ENCODE results near the gene IL23A.
"Not testable (repeated sequence)": the region's sequence is repeated elsewhere in the genome, so short reads cannot be mapped to it uniquely, and the experiment has no call there.

The IL23A gene, protein sequence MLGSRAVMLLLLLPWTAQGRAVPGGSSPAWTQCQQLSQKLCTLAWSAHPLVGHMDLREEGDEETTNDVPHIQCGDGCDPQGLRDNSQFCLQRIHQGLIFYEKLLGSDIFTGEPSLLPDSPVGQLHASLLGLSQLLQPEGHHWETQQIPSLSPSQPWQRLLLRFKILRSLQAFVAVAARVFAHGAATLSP

DNA sequence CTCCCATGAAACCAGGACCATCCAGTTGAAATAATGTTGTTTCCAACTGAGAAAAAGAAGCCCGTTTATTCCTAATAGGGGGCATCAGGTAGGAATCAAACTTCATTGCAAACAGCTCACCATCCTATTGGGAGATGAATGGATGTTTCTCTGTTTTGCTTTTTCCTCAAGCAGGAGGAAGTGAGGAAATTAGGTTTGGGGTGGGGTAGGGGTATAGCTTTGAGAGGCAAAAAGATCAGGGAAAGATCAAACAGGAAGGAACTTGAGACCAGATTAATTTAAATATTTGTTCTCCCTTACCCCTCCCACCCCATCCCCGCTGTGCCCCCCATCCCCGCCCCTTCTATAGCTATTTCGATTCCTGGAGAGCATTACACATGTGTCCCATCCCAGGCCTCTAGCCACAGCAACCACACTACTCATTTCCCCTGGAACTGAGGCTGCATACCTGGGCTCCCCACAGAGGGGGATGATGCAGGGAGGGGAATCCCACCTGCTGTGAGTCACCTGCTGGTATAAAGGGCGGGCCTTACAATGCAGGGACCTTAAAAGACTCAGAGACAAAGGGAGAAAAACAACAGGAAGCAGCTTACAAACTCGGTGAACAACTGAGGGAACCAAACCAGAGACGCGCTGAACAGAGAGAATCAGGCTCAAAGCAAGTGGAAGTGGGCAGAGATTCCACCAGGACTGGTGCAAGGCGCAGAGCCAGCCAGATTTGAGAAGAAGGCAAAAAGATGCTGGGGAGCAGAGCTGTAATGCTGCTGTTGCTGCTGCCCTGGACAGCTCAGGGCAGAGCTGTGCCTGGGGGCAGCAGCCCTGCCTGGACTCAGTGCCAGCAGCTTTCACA is at the start of gene IL23A:
TSS of gene IL23A (plus strand) at position 577 of the 850 bp plus-strand sequence. CDS start at position 738, 161 bp downstream.
- DNase-seq, result no peak

DNA sequence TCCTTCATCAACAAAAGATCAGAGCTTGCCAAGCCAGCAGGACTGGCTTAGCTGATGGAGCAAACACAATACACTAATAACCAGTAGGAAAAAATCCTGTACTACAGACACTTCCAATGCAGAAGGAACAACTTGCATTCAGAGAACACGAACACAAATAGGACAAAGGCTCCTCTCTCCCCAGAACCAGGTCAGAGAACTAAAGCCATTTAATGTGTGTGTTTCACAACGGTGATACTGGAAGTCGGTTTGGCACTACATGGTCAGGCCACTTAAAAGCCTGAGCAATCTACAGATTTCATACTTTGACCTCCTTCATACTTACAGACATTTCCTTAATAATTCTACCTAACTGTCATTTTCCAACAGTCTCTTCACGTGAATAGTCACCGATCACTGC is 44.9 kb upstream of the IL23A start:
- no peak for DNase-seq

DNA sequence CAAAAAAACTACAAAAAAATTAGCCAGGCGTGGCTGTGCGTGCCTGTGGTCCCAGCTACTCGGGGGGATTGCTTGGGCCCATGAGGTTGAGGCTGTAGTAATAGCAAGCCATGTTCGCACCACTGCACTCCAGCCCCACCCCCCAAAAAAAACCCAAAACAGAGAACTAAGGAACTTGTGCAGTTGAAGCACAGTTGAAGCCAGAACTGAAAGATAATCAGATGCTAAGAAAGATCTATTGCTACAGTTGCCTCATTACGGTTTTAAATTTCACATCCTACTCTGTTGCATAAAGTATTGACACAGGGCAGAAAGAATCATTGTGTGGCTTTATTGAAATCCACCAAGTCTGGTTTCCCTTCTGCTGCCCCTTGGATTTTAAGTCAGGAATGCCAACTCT is 42.4 kb upstream of the IL23A start:
- DNase-seq, result no peak

DNA sequence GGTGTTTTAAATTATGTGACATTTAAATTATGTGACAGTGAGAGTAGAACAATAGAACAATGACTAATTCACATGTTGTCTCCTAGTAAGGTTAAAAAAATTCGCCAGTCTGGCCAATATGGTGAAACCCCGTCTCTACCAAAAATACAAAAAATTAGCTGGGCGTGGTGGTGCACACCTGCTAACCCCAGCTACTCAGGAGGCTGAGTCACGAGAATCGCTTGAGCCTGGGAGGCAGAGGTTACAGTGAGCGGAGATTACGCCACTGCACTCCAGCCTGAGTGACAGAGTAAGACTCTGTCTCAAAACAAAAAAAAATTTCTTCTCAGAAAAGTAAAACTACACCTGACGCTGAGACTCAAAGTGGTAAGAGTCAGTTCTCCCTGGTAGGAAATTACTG is 41.3 kb upstream of the IL23A start:
- no peak for DNase-seq

DNA sequence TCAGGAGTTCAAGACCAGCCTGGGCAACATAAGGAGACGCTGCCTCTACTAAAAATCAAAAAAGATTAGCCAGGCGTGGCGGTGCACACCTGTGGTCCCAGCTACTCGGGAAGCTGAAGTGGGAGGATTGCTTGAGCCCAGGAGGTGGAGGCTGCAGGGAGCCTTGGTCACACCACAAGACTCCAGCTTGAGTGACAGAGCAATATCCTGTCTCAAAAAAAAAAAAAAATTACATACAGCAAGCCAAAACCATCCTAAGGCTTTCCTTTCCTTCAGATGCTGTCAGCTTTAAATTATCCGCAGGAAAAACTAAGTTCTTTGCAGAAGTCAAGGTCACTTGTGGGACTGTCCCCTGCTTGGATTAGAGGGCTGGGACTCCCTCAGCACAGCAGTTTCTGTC is 39.9 kb upstream of the IL23A start:
- DNase-seq, result no peak

DNA sequence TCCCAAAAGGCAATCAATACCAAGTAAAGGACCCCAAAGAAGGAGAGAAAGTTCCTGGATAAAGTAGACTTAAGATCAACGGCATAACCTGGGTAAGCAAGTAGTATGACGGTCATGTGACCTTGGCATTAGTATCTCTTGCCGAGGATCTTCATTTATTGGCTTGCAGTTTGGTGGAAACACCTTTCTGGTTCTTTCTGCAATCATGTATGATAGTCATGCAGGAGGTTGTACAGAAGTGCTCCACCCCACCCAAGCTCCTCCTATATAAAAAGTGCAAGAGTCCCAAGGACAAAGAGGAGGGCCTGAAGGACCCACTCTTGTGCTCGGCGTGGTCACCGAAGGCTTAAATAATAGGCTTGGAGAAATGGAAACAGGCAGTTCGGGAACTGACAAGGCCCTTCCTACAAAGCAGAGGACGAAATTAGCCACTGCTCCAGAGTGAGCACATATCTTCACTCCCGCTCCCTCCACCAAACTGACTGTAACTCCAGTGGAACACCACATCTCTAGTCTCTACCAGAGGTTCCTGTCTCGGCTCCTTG is 39.3 kb upstream of the IL23A start:
- peak; percentile 79 for DNase-seq

GRCh38 chr12:56299853-56300643 is 38.6 kb upstream of the IL23A start, which contains the start of gene CS:
TSS of gene CS (minus strand) at chr12:56300330. CDS start at chr12:56300201, 129 bp downstream.
- peak; percentile 99 for DNase-seq

GRCh38 chr12:56300644-56301464 is 37.8 kb upstream of the IL23A start:
- DNase-seq, result peak; percentile 78

DNA sequence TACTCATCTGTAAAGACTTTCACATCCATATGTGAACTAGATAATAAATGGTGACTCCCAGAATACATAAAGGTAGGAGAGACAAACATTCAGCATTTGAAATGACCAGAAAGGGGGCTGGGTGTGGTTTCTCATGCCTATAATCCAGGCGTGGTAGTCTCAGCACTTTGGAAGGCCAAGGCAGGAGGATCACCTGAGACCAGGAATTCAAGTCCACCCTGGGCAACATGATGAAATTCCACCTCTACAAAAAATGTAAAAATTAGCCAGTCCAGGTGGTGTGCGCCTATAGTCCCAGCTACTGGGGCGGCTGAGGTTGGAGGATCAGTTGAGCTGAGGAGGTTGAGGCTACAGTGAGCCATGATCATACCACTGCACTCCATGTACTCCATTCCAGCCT is 34.4 kb upstream of the IL23A start:
- no peak for DNase-seq

DNA sequence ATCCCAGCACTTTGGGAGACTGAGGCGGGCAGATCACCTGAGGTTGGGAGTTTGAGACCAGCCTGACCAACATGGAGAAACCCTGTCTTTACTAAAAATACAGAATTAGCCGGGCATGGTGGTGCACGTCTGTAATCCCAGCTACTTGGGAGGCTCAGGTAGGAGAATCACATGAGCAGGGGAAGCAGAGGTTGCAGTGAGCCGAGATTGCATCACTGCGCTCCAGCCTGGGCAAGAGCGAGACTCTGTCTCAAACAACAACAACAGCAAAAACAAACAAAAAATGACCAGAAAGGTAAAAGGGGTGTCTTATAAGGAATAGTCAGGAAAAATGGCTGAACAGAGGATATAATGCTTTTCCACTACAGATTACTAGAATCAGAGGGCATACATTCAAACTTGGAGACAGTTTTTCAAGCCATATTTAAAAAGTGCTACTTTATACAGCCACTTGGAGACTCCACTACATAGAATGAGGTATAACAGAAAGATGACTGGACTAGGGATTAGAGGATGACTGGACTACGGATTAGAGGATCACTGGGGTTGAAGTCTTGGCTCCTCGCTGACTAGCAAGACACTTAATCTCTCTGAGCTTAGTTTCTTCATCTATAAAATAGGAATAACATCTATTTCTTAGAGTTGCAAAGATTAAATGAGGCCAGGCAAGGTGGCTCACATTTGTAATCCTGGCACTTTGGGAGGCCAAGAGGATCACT is 33.7 kb upstream of the IL23A start:
- DNase-seq, result no peak

DNA sequence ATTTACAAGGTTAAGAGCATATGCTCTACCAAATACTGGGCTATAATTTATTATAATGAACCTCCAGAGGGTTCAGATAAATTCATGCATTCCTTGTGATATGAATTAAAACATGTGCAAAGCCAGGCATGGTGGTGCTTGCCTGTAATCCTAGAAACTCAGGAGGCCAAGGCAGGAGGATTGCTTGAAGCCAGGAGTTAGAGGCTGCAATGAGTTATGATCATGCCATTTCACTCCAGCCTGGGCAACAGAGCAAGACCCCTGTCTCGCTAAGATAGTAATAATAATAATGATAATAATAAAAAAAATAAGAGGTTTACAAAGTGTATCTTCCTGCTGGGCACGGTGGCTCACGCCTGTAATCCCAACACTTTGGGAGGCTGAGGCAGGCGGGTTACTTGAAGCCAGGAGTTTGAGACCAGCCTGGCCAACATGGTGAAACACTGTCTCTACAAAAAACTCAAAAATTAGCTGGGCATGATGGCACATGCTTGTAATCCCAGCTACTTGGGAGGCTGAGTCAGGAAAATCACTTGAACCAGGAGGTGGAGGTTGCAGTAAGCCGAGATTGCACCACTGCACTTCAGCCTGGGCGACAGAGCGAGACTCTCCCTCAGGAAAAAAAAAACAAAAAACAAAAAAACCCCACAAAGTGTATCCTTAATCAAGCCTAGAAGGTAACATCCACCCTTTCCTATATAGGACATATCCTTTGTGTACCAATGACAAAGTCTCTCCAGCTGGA is 31.3 kb upstream of the IL23A start:
- DNase-seq, result no peak

- no peak for DNase-seq
Observed at GRCh38 chr12:56308714-56309113, 30.0 kb upstream of the IL23A start.

DNA sequence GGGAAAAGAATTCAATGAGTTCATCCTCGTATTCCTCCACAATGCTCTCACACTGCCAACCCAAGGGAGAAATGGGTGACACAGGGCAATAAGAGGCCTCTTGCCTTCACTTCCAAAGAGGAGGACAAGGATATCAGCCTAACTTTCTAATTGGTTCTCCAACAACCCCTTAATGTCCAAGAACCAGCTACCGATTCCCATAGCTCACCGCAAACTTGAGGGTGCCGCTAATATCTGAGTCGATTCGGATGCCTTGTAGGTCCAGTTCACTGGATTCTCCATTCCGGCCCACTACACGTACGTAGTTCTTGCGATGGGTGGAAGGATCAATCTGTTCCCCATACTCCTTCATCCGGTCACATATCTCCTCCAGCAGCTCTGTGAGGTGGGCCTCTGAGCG is 27.7 kb upstream of the IL23A start:
- no peak for DNase-seq

DNA sequence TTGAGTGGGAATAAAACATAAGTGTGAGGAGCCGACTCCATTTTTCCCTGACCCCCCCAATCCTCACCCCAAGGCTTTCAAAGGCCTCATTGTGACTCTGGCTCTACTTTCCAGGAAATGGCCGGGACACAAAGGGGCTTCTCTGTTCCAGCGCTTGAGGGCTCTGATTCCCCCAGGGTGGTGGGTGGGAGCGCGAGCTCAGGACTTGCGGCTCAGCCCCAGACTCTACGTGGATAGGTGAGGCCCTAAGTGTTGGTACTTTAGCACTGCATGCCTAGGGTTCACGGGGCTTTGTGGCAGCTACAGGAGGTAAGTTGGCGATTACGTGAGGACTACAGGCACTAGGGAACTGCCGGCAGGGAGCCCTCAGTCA is 23.4 kb upstream of the IL23A start:
- peak; percentile 31 for DNase-seq

DNA sequence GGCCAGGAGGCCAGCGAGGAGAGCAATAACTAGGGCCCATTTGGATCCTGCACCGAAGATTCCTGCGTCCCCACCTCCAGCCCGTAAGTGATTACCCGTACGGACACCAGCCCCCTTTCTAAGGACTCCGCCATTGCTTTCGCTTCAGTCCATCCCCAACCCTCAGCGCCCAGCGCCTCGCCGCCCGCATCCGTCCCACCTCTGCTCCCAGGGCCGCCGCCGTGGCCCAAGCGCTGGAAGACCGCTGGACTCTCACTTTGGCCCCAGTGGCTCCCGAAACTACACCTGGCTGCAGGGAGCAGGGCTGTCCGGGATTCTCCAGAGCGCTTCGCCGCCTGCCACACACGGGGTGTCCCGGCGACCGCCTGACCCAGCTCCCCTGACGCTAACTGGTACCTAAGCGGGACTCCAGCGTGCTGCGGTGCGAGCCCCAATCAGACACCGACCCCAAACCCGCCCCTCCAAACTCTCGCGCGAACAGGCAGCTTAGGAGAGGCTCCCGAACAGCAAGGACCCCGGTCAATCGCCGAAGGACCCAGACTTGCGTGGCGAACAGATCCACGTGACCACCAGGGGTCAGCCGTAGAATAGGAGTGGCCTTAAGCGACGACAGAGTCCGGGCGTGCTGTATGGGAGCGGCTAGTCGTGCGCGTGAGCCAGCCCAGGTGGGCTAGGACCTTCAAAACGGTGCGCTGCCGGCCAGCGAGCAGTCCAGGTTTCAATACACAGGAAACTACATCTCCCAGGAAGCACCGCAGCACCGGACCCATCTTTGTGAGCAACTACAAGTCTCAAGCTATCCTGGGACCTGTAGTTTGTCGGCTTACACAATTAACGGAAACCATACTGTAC is 22.8 kb upstream of the IL23A start, which contains the start of gene CNPY2:
TSS of gene CNPY2 (minus strand) at position 367 of the 852 bp plus-strand sequence. CDS start 771 bp downstream, outside the sequence.
- DNase-seq, result peak; percentile 96

- no peak for DNase-seq
Observed at GRCh38 chr12:56317675-56318074, 21.0 kb upstream of the IL23A start.

- no peak for DNase-seq
Observed at GRCh38 chr12:56321027-56321426, 17.7 kb upstream of the IL23A start.

DNA sequence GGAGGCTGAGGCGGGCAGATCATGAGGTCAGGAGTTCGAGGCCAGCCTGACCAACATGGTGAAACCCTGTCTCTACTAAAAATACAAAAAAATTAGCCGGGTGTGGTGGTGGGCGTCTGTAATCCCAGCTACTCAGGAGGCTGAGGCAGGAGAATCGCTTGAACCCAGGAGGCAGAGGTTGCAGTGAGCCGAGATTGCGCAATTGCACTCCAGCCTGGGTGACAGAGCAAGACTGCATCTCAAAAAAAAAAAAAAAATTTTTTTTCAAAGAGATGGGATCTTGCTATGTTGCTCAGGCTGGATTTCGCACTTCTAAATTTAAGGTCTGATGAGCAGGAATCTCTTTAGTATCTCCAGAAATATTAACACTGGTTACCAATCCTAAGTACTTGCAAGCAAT is 17.1 kb upstream of the IL23A start:
- DNase-seq, result not testable (repeated sequence)

GRCh38 chr12:56324206-56324605 is 14.5 kb upstream of the IL23A start:
- no peak for DNase-seq

- no peak for DNase-seq
Observed at GRCh38 chr12:56326126-56326525, 12.6 kb upstream of the IL23A start.
